Body of pancreas (tissue), 4 donors: ENCODE results near the gene THSD8.

ENCODE experiments used
- CTCF ChIP-seq, 7 experiments: fragments of 450-650 bp in 4 of 7; fragments of 200-600 bp in 3 of 7; sonication (generic) in 3 of 7; IDR thresholded peaks; one replicate each; pipeline ENCODE4 v1.5.1; 2016 to 2019; ENCODE audit warnings: antibody characterized with exemption in 7 of 7
- POLR2A ChIP-seq, 3 donors: fragments of 450-650 bp; IDR thresholded peaks; one replicate each; pipeline ENCODE4 v1.6.1; 2016; ENCODE audit warnings: antibody characterized with exemption in 3 of 3, mild to moderate bottlenecking in 2 of 3

- TF ChIP-seq CTCF (IDR thresholded peaks at IDR 0.05) (peak; percentile 79 to 99 (median 98)), POLR2A (IDR thresholded peaks at IDR 0.05) (peak; percentile 24 to 43 (median 34))
Measured at GRCh38 chr19:12796146-12797071, 5.5 kb upstream of the THSD8 start.
